NCI-H2029 treated with DMSO at 0.1 percent for 48 hours (cell line): Measurements from ENCODE around the gene SH2D1A.
"Not testable (repeated sequence)": the region's sequence is repeated elsewhere in the genome, so short reads cannot be mapped to it uniquely, and the experiment has no call there.

Source experiments
- DNase-seq: peaks from one replicate; lab custom pipeline; 2025; lab: John Stamatoyannopoulos, UW

SH2D1A gene

DNA sequence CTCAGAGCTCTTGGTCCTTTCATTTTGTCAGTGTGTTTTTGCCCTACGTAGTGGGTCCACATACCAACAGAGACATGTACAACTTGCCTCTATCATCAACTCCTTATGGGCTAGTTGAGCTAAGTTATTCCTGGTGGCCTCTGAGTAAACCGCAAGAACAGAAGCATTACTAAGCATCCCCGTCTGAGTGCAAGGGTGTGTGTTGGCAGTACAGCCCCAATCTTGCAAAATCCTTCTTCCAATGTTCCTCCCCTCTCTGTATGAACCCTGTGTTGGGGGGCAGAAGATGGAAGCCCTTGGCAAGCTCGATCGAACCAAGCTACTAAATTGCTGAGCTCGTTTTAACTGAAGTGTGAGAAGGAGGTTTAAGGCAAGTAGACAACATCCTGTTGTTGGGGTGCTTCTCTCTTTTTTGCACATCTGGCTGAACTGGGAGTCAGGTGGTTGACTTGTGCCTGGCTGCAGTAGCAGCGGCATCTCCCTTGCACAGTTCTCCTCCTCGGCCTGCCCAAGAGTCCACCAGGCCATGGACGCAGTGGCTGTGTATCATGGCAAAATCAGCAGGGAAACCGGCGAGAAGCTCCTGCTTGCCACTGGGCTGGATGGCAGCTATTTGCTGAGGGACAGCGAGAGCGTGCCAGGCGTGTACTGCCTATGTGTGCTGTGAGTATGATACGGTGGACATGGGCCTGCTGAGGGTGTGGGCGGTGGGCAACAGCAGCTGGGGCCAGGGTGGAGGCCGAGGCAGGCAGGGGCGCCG, at the start of gene SH2D1A:
SH2D1A (plus strand) TSS at position 447 of the 760 bp plus-strand sequence; CDS start at position 527, 80 bp downstream.
- no peak for DNase-seq

DNA sequence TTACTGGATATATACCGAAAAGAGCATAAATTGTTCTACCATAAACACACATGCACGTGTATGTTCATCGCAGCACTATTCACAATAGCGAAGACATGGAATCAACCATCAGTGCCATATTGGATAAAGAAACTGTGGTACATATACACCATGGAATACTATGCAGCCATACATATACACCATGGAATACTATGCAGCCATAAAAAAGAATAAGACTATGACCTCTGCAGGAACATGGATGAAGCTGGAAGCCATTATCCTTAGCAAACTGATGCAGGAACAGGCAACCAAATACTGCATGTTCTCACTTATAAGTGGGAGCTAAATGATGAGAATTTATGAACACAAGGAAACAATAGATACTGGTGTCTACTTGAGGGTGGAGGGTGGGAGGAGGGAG, 47.0 kb upstream of the SH2D1A start:
- DNase-seq, result not testable (repeated sequence)

GRCh38 chrX:124300405-124300804, 46.0 kb upstream of the SH2D1A start:
- no peak for DNase-seq

DNA sequence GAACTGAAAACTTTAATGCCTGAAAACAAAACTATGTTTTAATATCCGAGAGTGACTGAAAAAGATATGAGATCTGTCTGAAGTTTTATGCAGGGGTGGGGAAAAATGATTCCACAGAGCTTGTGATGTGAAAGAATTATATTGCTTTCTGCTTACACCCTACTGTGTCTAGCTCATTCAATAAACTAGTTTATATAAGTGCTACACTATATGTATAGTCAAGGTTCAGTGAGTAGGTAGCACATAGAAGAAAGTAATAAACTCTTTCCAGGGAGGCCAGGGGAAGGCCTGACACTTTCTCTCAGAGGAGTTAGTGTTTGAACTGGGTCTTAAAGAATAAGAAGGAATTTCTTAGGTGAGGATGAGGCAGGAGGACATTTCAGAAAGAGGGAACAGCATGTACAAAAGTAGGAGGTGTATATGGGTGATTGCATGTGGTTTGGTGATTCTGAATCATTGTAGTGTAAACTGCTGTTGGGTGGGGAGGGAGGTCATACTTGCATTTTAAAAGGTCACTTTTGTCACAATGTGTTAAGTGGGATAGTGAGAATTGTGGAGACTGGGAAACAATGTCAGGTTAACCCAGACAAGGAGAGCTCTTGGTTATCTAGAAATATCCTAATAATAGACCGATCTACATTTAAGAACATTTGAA, 39.0 kb upstream of the SH2D1A start:
- DNase-seq, result no peak

DNA sequence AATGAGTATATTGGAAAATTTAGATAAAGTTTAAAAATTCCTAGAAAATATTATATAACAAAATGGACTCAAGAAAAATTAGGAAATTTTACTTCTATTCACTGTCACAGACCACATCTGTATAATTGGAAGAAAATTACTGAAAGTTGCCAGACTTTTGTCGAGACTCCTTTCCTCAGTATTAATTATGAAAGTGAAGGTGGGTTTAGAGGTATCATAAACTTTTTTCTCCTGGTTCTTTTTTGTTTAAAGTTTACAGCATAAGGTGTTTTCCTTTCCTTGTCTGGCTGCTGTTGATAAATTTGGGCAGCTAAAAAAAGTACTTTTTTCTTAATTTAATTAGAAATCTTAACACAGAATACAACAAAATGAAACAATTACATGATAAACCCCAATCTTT, 20.6 kb upstream of the SH2D1A start:
- DNase-seq, result no peak

GRCh38 chrX:124328765-124329164, 17.6 kb upstream of the SH2D1A start:
- DNase-seq, result no peak

- DNase-seq, result no peak
These were observed 13.6 kb upstream of the SH2D1A start, which contains the start of gene TEX13D for GRCh38 chrX:124332481-124333424. TEX13D (plus strand) TSS chrX:124332660; CDS start chrX:124332918, 258 bp downstream.

DNA sequence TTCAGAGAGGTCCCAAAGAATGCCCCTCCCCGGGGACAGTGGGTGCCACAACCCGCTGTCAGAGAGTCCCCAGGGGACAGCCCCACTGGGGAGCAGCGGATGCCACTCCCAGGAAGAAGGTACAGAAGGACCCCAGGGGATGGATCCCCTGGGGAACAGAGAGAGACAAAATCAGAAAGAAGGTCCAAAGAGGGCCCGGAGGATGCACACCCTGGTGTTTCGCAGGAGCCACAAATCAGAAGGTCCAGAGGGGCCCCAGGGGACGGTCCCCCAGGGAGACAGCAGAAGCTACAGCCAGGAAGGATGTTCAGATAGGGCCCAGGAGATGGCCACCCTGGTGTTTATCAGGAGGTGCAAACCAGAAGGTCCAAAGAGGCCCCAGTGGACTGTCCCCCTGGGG, 12.5 kb upstream of the SH2D1A start:
- DNase-seq, result no peak

DNA sequence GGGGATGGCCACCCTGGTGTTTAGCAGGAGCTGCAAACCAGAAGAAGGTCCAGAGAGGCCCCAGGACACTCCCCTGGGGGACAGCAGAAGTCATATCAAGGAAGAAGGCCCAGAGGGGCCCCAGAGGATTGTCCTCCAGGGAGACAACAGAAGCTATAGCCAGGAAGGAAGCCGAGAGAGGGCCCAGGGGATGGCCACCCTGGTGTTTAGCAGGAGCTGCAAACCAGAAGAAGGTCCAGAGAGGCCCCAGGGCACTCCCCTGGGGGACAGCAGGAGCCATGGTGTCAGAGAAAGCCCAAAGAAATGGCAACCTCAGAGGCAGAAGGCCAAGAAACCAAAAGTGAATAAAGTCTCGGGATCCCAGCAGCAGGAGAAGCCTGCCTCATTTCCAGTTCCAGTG, 11.8 kb upstream of the SH2D1A start:
- not testable (repeated sequence) for DNase-seq

GRCh38 chrX:124335598-124335997, 10.8 kb upstream of the SH2D1A start:
- DNase-seq, result no peak

DNA sequence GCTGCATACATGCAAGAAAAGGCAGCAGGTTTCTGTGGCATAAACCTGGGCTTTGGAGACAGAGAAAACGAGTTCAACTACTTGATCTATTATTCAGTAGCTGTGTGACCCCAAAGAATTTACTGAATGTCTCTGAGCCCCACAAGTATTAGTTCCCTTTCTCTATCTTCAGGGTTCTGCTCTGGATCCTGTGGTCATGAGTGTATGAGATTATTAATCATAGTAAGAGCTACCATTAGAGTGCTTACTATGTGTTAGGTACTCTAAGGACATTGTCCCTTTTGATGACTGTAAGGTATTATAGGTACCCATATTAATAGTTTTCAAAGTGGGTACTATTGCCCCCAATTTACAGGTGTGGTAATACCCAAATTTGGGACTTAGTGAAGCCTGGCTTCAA, 8.4 kb upstream of the SH2D1A start:
- DNase-seq, result no peak

GRCh38 chrX:124338733-124339514, 7.4 kb upstream of the SH2D1A start:
- DNase-seq, result no peak

GRCh38 chrX:124341396-124342132, 4.8 kb upstream of the SH2D1A start:
- no peak for DNase-seq

DNA sequence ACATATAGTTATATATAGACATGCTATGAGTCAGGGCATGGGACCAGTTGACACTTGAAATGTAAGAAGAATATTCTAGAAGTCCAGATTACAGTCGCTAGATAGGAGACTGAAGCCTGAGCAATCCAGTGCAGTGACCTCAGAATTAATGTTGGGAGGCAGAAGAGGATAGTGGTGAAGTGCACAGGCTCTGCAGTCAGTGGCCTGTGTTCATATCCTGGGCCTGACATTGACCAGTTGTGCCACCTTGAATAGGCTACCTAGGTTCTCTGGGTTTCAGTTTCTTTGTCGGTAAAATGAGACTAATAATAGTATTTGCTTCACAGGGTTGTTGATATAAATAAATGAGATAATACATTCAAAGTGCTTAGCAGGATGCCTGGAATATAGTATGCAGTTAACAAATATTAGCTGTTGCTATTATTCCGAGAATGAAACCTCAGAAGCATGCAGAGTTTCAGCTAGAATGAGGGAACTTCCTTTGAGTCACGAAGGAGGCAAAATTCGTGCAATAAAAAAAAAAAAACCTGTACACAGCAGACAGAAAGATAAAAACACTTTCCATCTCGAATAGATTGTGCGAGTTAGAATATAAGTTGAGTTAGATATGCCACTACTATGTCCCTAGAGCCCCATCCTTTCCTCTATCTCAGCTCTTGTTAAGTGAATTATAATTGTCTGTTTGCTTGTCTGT, 4.0 kb upstream of the SH2D1A start:
- no peak for DNase-seq

DNA sequence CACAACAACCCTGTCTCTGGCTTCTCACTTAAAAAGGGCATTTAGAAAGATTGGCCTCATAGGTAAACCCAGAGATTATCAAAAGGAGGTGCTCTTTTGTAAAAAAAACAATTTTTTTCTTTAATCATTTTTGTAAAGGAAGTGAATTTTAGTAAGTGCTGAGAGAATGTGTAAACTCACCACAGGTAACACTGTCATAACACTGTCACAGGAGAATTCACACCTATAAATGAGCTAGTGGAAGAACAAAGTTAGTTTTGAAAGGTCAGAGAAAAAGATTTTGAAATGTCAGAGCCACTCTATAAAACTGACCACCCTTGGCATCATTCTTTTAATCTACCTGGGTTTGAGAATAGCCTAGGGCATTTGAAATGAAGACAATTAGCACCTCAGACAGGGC, 3.3 kb upstream of the SH2D1A start:
- DNase-seq, result no peak

DNA sequence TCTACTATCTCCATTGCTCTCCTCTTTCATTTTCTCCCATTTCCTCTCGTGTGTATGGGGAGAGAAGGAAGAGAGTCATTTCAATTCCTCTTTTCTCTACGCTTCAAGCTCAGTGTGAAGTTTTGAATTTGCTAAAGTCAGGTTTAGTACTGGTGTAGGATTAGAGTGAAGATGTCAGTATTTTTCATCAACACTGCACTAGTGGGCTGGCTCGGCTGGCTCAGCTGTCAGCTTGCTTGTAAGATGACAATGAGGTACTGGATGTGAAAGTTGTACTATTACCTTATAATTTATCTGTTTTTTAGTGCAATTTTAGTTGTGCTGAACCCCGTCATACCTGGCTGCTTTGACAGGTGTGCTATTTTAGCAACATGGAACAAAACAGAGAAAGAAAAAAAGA, 2.1 kb upstream of the SH2D1A start:
- DNase-seq, result no peak

DNA sequence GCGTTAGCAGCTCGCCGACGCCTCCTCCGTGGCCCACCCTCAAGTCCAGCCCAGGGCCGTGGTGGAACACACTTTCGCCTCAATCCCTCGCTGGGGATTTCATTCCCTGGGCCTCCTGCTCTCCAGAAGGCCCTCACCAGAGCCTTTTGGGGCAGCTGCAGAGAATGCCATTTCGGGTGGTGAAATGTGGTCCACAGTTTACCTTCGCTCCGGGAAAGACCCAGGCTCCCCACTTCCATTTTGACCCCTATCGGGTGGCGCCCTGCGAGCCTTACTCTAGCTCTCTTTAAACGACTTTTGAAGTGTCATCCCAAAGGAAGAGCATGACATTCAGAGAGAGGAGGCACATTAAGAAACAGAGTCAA, 496 bp downstream of the SH2D1A start:
- DNase-seq, result no peak

GRCh38 chrX:124347242-124347641, 879 bp downstream of the SH2D1A start:
- DNase-seq, result no peak

GRCh38 chrX:124348182-124348581, 1.8 kb downstream of the SH2D1A start:
- DNase-seq, result no peak

DNA sequence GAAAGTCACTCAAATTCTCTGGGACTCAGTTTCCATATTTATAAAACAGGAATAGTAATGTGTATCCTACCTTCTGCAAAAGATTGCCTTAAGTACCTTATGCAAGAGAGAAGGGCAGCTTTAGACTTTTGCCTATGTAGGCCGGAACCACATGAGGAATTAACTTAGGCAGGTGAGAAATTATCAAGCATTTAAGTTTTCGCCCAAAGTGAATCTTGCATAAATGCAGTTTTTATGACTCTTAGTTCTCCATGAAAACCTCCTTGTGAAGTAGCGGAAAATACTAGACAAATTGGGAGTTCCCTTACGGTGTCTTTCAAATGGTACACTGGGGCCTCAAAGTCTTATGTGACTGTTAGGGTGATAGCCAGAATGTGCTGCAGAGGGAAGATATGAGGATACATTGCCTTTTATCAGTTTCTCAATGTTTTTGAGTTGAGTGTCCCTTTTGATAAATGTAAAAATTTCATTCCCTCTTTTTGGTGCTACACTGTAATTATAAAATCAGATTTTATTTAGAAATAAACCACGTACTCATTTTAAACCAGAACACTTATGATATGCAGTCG, 2.6 kb downstream of the SH2D1A start:
- no peak for DNase-seq
